Right ventricle myocardium superior (tissue), 1 donor: ENCODE results near the gene MARVELD1. TPM values are rescaled to one million over a fixed set of nuclear protein-coding genes. Genes with fewer than 3 reads are reported as not detected.
A peak's percentile ranks its signal among the peaks of the same experiment; 100 is the strongest.

Experiments used
- ATAC-seq: fragments of 200-7000 bp; cut with Tn5 transposase; one replicate; pipeline ENCODE4 v1.9.1; 2020; ENCODE audit warnings: mild to moderate bottlenecking; ENCODE audit not compliant: poor library complexity
- DNase-seq: peaks from one replicate; pipeline ENCODE4 v3.0.0-alpha.2; 2020
- intact Hi-C: fragments of 100-400 bp; cut with DNase I; formaldehyde crosslinking; loops from one replicate; pipeline ENCODE4 v1.11.2; 2022
- total RNA-seq: library from RNA; stranded (reverse); fragmentation: NEBNext Ultra II Directional; extraction: Animal tissue kit (Norgen Biotek cat#: 25700); gene quantifications from one replicate; pipeline ENCODE4 v1.2.1, GENCODE V29; 2021
- donor health status: DM: no; HTN: yes; CAD: no; lungs with severe emphysema.

The MARVELD1 gene
- total RNA-seq, 1 donor from 2014 or later = 6.4 TPM

GRCh38 chr10:97715259-97715874 lies 1.8 kb downstream of the MARVELD1 start:
- ATAC-seq (no peak), DNase-seq (no peak)
- intact Hi-C loops = no loop called here

DNA sequence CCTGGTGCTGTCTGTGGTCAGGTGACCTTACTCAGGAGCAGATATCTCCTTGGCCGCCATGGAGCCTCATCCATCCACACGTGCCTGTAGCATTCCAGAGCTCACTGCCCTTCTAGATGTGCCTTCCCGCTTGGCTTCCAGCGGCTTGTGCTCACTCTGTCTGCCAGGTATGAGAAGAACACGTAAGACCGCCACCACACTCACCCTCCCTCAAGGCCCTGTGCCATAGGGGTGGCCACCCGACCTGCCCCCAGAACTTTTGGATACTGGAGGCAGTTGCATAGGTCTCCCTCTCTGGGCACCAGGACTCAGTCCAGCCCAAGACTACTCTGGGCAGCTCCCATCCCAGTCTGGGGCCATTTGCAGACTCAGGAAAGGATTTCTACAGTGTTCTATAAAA lies 4.1 kb downstream of the MARVELD1 start:
- DNase-seq (no peak), ATAC-seq (no peak)
- intact Hi-C loops = no loop called here

DNA sequence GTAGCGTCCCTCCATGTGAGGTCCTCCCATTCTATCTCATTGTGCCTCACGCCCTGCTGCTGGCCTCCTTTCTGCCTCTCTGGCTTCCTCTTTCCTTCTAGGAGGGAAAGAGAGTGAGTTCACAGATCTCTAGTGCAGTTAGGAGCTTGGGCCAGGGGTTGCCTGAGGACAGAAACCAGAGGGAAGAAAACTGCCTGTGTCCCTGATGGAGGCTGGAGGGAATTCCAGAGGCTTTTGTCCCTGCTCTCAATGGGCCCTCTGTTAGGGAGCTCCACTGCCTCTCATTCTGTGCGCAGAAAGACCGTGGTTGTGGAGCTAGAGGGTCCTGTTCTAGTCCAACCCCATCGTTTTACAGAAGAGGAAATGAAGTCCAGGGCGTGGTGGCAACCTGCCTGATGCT lies 4.6 kb downstream of the MARVELD1 start:
- no peak for DNase-seq
- intact Hi-C loops = no loop called here
- no peak for ATAC-seq

DNA sequence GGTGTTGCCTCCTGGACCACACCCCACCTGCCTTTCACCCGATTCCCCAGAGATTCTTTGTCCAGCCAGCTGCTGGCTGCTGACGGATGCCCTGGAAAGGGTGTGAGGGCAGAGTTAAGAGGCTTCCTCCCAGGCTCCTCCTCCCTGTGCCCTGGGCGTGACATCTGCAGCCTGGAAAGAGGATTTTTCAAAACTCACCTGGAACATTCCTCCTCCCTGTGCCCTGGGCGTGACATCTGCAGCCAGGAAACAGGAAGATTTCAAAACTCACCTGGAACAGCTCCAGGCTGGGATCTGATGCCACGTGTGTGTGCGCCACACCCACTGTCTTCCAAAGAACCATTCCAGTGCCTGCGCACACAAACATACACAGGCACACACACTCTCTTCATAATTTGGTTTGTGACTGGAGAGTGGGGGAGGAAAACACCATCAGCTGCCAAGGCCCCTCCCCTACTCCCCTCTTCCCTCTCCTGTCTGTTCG lies 5.2 kb downstream of the MARVELD1 start:
- DNase-seq (no peak), ATAC-seq (no peak)
- intact Hi-C loops = no loop called here

DNA sequence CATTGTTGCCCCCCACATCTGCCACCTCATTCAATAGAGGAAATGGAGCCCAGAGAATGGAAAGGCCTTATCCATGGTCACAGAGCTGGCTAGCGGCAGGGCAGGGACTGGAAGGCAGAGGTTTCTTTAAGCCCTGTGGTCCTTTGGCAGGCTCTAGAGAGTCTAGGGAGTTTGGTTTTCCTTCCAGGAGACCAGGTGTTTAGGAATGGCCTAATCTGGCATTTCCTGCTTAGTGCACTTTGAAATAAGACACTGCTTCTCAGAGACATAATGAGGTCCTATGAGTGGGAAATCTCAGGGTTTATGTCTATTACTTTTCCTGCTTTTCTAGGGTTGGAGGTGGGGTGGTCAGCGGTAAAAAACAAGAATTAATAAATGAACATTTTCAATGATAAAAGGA lies 6.1 kb downstream of the MARVELD1 start:
- DNase-seq = no peak
- intact Hi-C loops = no loop called here
- ATAC-seq = no peak

DNA sequence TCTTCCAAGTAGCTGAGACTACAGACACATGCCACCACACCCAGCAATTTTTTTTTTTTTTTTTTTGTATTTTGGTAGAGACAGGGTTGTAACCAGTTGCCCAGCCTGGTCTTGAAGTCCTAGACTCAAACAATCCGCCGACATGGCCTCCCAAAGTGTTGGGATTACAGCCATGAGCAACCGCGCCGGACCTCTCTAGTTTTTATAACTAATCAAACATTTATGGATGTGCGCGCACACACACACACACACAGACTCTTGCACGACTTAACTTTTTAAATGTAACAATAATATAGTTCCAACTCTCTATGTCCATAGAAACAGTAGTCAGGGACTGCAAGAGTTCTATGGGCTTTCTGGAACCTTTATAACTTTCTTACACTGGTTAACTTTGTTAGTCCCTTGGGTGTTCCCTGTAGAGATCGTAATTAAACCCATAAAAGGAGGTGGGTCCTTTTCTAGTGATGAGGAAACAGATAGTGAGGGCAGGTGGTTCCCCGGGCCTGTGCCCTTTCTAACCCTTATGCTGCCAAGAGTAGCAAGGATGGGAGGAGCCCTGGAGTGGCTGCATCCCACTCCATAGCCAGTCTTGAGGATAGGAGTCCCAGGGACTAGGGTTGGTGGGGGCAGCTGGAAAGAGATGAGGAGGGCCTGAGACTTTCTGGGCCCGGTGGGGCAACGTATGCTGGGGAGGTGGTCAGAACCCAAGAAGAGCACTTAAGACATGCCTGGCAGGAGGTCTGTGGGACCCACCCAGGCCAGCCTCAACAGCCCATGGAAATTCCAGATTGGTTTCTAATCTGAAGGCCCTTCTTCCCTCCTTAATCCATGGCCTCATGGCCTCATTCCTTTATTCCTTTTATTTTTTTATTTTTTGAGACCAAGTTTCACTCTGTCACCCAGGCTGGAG lies 8.6 kb downstream of the MARVELD1 start:
- ATAC-seq = no peak
- DNase-seq = no peak
- intact Hi-C loops = no loop called here

GRCh38 chr10:97723001-97723400 lies 9.5 kb downstream of the MARVELD1 start:
- DNase-seq (no peak), ATAC-seq (no peak)
- intact Hi-C loops = no loop called here

DNA sequence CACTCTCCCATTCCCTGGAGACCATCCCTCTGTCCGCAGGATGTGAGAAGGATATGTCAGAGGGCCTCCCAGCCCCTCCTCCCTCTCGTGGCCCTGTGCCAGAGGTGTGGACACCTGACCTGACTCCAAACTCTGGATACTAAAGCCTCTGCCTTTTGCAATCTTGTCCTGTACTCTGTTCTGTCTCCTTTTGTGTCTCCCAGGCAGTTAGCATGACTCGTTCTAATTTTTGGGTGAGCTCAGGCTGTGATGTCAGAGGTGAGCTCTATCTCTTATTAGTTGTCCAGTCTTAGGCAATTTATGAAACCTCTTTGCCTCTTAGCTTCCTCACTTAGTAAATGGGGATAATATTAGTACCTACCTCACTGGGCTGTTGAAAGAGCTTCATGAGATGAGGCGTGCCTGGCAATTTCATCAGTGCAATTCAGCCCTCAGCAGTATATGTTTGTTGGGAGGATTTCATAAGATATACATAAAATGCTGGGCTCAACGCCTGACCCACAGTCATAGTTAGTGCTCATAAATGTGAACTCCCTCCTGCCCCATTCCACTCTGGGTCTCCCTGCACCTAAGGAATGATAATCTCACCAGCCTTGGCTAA lies 10.9 kb downstream of the MARVELD1 start:
- ATAC-seq (no peak), DNase-seq (no peak)
- intact Hi-C loops = no loop called here

GRCh38 chr10:97726636-97727178 lies 13.2 kb downstream of the MARVELD1 start:
- ATAC-seq = peak; percentile 45
- DNase-seq = no peak
- intact Hi-C loops = no loop called here

GRCh38 chr10:97729014-97729413 lies 15.5 kb downstream of the MARVELD1 start:
- no peak for DNase-seq
- no peak for ATAC-seq
- intact Hi-C loops = no loop called here

GRCh38 chr10:97731346-97732051 lies 18.0 kb downstream of the MARVELD1 start:
- ATAC-seq (peak; percentile 77), DNase-seq (no peak)
- intact Hi-C loops = loop anchor here (2.0 to 5.0 kb wide), 2 partner anchors 23 to 54 kb away; no protein-coding TSS in a partner anchor

- no peak for ATAC-seq
- DNase-seq = no peak
- intact Hi-C loops = loop anchor here (5.0 kb wide), 1 partner anchor 55 kb away; no protein-coding TSS in a partner anchor
Measured at GRCh38 chr10:97732052-97732359, 18.5 kb downstream of the MARVELD1 start.

GRCh38 chr10:97733256-97733655 lies 19.7 kb downstream of the MARVELD1 start:
- intact Hi-C loops = loop anchor here (5.0 kb wide), 1 partner anchor 56 kb away; no protein-coding TSS in a partner anchor
- DNase-seq = no peak
- ATAC-seq = no peak

DNA sequence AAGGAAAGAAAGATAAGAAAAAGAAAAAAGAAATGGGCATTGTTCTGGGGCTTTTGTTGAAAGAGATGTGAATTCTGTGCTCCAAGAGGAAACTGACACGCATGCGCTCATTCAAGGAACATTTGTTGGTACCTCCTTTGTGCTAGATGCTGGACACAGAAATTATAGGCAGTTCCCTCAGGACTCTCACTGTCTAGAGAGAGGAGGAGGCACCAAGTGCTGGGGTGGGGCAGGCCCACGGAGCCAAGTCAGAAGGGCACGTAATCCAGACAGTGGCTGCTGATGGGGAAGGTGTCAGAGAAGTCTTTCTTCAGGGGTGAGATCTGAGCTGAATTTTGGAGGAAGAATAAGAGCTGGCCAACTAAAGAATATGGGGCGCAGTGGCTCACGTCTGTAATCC lies 20.5 kb downstream of the MARVELD1 start:
- intact Hi-C loops = loop anchor here (5.0 kb wide), 1 partner anchor 57 kb away; no protein-coding TSS in a partner anchor
- ATAC-seq (no peak), DNase-seq (no peak)

DNA sequence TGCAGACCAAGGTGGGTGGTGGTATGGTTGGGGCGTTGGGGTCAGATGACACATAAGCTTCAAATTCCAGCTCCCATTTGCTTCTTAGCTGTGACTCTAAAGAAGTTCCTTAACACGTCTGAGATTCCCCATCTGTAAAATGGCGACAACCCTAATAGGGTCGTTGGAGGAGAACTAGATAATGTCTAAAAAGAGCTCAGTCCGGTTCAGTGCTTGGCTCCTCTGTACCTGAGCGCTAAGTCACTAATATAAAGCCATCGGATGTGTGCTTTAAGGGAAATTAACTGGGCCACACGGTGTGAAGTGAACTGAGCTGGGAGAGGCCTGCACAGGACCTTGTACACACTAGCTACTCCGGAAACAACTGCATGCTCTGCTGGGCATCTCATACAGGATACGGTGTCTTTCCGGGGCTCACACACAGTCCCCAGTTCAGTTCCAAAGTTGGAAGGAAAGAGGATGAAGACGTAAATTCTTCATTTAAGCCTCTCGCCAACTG lies 22.9 kb downstream of the MARVELD1 start:
- ATAC-seq (peak; percentile 14), DNase-seq (no peak)
- intact Hi-C loops = no loop called here

DNA sequence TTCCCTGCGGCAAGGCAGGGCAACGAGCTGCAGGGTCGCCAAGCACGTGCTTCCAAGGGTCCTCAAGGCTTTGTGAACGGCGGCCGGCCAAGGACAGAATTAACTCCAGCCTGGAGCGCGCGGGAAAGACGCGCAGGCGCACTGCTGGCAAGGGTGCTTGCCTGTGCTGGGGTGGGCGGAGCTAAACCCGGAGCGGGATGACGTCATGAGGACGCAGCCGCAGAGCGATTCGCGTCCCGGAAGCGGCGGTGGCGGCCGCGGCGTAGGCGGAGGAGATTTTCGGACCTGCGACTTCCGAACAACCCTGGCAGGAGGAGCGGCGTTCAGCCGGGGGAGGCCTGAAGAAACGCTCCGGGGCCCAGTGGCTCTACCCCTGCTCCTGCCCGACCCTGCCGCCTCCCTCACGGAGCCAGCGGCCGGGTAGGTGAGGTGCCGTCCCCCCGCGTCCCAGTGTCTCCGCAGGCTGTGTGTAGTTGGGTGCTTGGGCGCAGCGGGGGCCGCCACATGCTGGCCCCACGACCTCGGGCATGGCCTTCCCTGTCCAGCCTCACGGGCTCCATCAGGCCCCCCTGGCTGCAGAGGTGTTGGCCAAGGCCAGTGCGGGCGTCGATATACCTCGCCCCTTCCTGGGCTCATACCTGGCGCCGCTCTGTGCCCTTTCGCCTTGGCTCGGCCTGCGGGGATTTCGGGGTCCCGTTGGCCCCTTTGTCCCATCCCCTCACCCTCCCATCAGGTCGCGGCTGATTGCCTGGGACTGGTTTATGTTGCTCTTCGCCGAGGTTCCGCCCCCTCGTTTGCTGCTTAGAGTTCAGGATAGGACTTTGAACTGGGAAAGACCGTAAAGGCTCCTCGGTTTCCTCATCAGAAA lies 23.6 kb downstream of the MARVELD1 start, which contains the start of gene ZFYVE27:
Gene ZFYVE27, plus strand, starts transcription at position 227 of the 868 bp plus-strand sequence. CDS start 1,350 bp downstream, outside the sequence.
- intact Hi-C loops = no loop called here
- DNase-seq = peak; percentile 98
- ATAC-seq = peak; percentile 97

DNA sequence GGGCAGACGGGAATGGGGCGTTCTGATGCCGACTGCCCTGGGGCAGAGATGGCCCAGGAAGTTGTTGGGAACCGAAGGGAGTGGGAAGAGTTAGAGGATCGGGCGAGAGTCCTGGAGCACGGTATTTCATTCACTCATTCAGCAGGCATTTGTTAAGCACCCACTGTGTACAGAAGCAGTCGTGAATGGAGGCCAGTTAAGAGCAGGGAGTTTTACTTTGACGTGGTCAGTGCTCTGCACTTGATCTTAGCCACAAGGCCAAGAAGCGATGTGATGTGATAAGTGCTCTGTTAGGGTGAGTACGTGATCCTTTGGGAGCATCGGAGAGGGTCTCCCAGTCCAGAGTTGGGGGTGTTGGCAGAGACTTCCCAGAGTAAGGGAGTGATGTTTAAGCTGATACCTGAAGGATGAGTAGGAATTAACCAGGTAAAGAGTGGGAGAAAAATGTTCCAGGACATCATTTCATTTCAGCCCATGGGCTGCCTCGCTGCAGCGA lies 24.3 kb downstream of the MARVELD1 start:
- no peak for ATAC-seq
- DNase-seq = no peak
- intact Hi-C loops = no loop called here
